22Rv1 (cell line): ENCODE data around the gene UBTF.
"Not testable (repeated sequence)": the region's sequence is repeated elsewhere in the genome, so short reads cannot be mapped to it uniquely, and the experiment has no call there.

Source experiments
- H3K27ac ChIP-seq: fragments of 450-650 bp; 2 replicates; pipeline ENCODE4 v1.5.1; 2017
- CTCF ChIP-seq: fragments of 450-650 bp; IDR thresholded peaks from 2 replicates; pipeline ENCODE4 v1.5.1; 2017; ENCODE audit warnings: mild to moderate bottlenecking
- ZFX ChIP-seq: fragments of 450-650 bp; IDR thresholded peaks from 2 replicates; pipeline ENCODE4 v1.6.1; 2017; ENCODE audit warnings: antibody characterized with exemption, borderline replicate concordance

Gene UBTF

GRCh38 chr17:44241106-44241624 lies 21.7 kb upstream of the UBTF start:
- TF ChIP-seq CTCF (no peak), ZFX (no peak)
- no peak overlapping the region for H3K27ac ChIP-seq

- not testable (repeated sequence) for H3K27ac ChIP-seq
These were observed 18.4 kb upstream of the UBTF start for GRCh38 chr17:44237886-44238285.

- TF ChIP-seq CTCF (no peak), ZFX (no peak)
- H3K27ac ChIP-seq, result no peak overlapping the region
These were observed 17.0 kb upstream of the UBTF start for GRCh38 chr17:44236444-44236991.

GRCh38 chr17:44235583-44235936 lies 16.1 kb upstream of the UBTF start:
- no peak overlapping the region for H3K27ac ChIP-seq
- TF ChIP-seq CTCF, result no peak
- no peak for TF ChIP-seq ZFX

GRCh38 chr17:44233582-44233981 lies 14.1 kb upstream of the UBTF start:
- no peak for TF ChIP-seq CTCF
- TF ChIP-seq ZFX, result no peak
- H3K27ac ChIP-seq, result no peak overlapping the region

GRCh38 chr17:44232061-44232460 lies 12.6 kb upstream of the UBTF start:
- TF ChIP-seq ZFX (no peak), CTCF (no peak)
- H3K27ac ChIP-seq, result no peak overlapping the region

- TF ChIP-seq CTCF (no peak), ZFX (no peak)
- no peak overlapping the region for H3K27ac ChIP-seq
These were observed 10.7 kb upstream of the UBTF start for GRCh38 chr17:44230140-44230539.

- TF ChIP-seq ZFX (no peak), CTCF (no peak)
- H3K27ac ChIP-seq, result no peak overlapping the region
These were observed 9.6 kb upstream of the UBTF start for GRCh38 chr17:44229090-44229489.
